Brain microvascular endothelial cell (primary cell): ENCODE data around the gene TMEM232.

ENCODE experiments used
- DNase-seq: peaks from one replicate; pipeline ENCODE4 v3.0.0-alpha.2; 2020
- H3K27ac ChIP-seq: fragments of 250-450 bp; sonication (Bioruptor Pico); 2 replicates; pipeline ENCODE4 v1.5.1; 2020; ENCODE audit warnings: mild to moderate bottlenecking, moderate library complexity
- H3K27me3 ChIP-seq: fragments of 250-450 bp; sonication (Bioruptor Pico); replicated peaks from 2 replicates; pipeline ENCODE4 v1.5.1; 2020; ENCODE audit warnings: mild to moderate bottlenecking
- H3K36me3 ChIP-seq: fragments of 250-450 bp; sonication (Bioruptor Pico); replicated peaks from 2 replicates; pipeline ENCODE4 v1.5.1; 2020; ENCODE audit warnings: mild to moderate bottlenecking
- H3K4me3 ChIP-seq: 2 replicates; pipeline ENCODE4 v1.5.1; 2011; ENCODE audit warnings: low read depth, mild to moderate bottlenecking, control low read depth, low read length, moderate library complexity
- in situ Hi-C: cut with HindIII; loops from 2 replicates; pipeline ENCODE4 v1.10.0; 2017; ENCODE audit warnings: low sequenced_read_pairs, low pct_ligation_motif_present
- TF ChIP-seq, protein P1 (sequence below): IDR thresholded peaks from 2 replicates; pipeline ENCODE4 v1.5.1; 2011; ENCODE audit warnings: low read depth, mild to moderate bottlenecking, moderate library complexity, low read length, control low read depth, inconsistent platforms; ENCODE audit errors: missing control alignments

TMEM232 gene

GRCh38 chr5:110572729-110573128 lies 153.7 kb downstream of the TMEM232 start:
- in situ Hi-C loops, result no loop called here
- no peak overlapping the region for H3K4me3 ChIP-seq
- TF ChIP-seq, protein P1, sequence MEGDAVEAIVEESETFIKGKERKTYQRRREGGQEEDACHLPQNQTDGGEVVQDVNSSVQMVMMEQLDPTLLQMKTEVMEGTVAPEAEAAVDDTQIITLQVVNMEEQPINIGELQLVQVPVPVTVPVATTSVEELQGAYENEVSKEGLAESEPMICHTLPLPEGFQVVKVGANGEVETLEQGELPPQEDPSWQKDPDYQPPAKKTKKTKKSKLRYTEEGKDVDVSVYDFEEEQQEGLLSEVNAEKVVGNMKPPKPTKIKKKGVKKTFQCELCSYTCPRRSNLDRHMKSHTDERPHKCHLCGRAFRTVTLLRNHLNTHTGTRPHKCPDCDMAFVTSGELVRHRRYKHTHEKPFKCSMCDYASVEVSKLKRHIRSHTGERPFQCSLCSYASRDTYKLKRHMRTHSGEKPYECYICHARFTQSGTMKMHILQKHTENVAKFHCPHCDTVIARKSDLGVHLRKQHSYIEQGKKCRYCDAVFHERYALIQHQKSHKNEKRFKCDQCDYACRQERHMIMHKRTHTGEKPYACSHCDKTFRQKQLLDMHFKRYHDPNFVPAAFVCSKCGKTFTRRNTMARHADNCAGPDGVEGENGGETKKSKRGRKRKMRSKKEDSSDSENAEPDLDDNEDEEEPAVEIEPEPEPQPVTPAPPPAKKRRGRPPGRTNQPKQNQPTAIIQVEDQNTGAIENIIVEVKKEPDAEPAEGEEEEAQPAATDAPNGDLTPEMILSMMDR, result no peak
- no peaks in the 10 kb centered on the region for H3K36me3 ChIP-seq
- no peaks in the 10 kb centered on the region for H3K27me3 ChIP-seq
- no peak for DNase-seq
- no peak overlapping the region for H3K27ac ChIP-seq

- H3K27ac ChIP-seq, result no peak overlapping the region
- H3K4me3 ChIP-seq, result no peak overlapping the region
- H3K36me3 ChIP-seq, result no peaks in the 10 kb centered on the region
- in situ Hi-C loops, result no loop called here
- no peaks in the 10 kb centered on the region for H3K27me3 ChIP-seq
- no peak for DNase-seq
- TF ChIP-seq, protein P1, result no peak
These were observed 164.3 kb downstream of the TMEM232 start for GRCh38 chr5:110562191-110562590.

GRCh38 chr5:110561510-110561909 lies 165.0 kb downstream of the TMEM232 start:
- Histone ChIP-seq H3K4me3 (no peak overlapping the region), H3K27me3 (no peaks in the 10 kb centered on the region), H3K27ac (no peak overlapping the region), H3K36me3 (no peaks in the 10 kb centered on the region)
- TF ChIP-seq, protein P1, result no peak
- DNase-seq, result no peak
- in situ Hi-C loops, result no loop called here

GRCh38 chr5:110549301-110549700 lies 177.2 kb downstream of the TMEM232 start:
- DNase-seq, result no peak
- H3K27ac ChIP-seq, result no peak overlapping the region
- H3K36me3 ChIP-seq, result no peaks in the 10 kb centered on the region
- H3K27me3 ChIP-seq, result no peaks in the 10 kb centered on the region
- TF ChIP-seq, protein P1, result no peak
- in situ Hi-C loops, result no loop called here
- no peak overlapping the region for H3K4me3 ChIP-seq

DNA sequence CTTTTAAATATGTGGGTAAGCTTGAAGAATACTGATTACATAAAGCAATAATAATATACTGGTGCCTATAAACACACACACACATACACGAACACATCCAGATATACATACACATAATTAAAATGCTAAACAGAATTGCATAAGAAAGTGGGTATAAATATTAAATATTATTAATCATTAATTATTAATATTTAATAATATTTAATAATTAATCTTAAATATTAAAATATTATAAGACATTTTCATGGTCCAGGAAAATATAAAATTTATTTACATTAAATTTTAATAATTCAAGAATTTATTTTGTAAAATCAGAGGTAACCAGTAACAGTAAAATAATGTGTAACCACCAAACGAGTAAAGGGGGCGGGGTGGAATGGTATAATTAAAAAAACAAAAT lies 178.3 kb downstream of the TMEM232 start:
- no peak overlapping the region for H3K4me3 ChIP-seq
- in situ Hi-C loops, result no loop called here
- no peak for DNase-seq
- H3K36me3 ChIP-seq, result no peaks in the 10 kb centered on the region
- TF ChIP-seq, protein P1, result no peak
- no peaks in the 10 kb centered on the region for H3K27me3 ChIP-seq
- no peak overlapping the region for H3K27ac ChIP-seq

- TF ChIP-seq, protein P1, result no peak
- Histone ChIP-seq H3K4me3 (no peak overlapping the region), H3K27me3 (no peaks in the 10 kb centered on the region), H3K36me3 (no peaks in the 10 kb centered on the region), H3K27ac (no peak overlapping the region)
- in situ Hi-C loops, result no loop called here
- DNase-seq, result no peak
These were observed 179.0 kb downstream of the TMEM232 start for GRCh38 chr5:110547495-110547894.
